ENCODE measurements around the gene PAQR4.

PAQR4 gene

GRCh38 chr16:3004781-3005284, 35.7 kb downstream of the PAQR4 start:
- peak; percentile 42 for DNase-seq
- no peak for TF ChIP-seq CTCF (IDR thresholded peaks at IDR 0.05; ENCODE audit: low read depth, low read length)
- H3K4me3 ChIP-seq (ENCODE audit: low read depth, low read length) = peak overlapping the region; percentile 47
- peak overlapping the region; percentile 12; the same call in 1 of the 2 replicates for H3K27ac ChIP-seq
- H3K36me3 ChIP-seq = no peaks in the 10 kb centered on the region; the same call in 1 of the 2 replicates
- H3K9me3 ChIP-seq (ENCODE audit: severe bottlenecking) = no peaks in the 10 kb centered on the region
- no peaks in the 10 kb centered on the region for H3K27me3 ChIP-seq (ENCODE audit: insufficient read depth, low read depth, severe bottlenecking)

DNA sequence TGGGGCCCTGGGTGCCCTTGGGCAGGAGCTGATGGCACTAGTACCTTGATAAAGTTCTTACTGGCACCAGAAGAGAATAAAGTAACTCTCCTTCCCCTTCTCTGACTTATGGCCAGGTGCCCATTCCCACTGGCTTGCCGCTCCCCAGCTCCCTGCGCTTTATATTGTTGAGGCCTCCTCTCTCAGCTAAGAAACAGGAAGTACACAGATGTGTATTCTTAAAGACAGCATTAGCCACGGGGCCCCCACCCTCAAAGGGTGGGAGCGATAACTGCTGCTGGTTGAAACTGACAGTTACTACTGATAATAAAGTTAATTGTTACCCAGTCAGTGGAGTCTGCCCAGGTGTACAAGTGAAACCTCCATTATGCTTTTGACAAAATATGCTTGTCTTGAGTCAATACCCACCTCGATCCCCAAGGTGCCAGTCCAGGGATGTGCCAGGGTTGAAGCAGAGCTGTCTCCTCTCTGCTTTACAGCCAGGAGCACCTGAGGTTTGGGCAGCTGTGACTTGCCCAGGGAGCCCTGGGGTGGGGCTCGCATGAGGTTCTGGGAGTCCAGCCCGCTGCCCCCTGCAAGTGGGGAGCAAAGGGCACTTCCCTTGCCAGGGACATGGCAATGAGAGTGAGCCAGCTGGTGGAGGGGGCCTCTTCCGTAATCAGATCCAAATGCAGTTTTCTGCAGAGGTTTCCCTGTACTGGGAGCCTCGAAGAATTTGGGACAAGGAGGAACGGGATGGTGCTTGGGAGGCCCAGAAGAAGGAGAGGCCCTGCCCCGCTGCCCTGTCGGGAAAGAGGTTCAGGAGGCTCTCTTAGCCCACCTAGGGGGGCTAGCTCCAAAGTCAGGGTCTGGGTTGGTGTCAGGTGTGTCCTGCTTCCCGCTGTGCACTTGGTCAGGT, 38.2 kb downstream of the PAQR4 start:
- H3K27ac ChIP-seq = peak overlapping the region; percentile 56
- H3K4me3 ChIP-seq (ENCODE audit: low read depth, low read length) = no peak overlapping the region

DNA sequence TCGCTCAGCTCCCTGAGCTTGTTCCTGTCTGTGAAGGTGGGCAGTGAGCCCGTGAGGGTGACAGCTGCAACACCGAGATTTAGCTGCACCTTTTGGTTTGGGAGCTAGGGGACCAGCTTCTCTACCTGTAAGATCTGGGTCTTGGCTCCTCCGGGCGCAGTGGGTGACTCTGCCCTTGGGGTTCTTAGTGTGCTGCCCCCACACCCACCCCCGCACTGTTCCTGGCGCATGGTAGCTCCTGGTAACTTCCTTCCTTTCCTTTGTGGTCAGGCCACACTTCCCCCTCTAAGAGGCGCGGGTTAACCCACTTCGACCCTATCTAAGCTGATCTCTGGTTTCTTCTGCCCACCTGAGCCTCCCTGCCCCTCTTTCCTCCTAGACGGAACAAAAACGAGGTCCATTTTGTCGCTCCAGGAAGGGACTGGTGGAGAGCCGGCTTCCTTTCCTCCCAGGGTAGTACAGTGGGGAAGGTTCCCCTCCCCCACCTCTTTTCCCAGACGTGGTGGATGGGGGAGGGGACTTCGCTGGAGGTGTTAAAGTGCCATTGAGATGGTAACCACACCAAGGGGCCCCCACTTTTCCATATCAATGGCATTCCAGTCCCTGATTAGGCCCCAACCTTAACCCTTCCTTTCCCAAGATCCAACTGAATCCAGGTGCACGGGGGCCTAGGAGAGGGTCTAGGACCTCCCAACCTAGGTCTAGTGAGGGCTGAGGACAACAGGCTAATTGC, 39.0 kb downstream of the PAQR4 start:
- Histone ChIP-seq H3K9me3 (ENCODE audit: severe bottlenecking) (no peaks in the 10 kb centered on the region), H3K27ac (peak overlapping the region; percentile 56), H3K36me3 (no peaks in the 10 kb centered on the region; the same call in 1 of the 2 replicates), H3K4me3 (ENCODE audit: low read depth, low read length) (no peak overlapping the region), H3K27me3 (ENCODE audit: insufficient read depth, low read depth, severe bottlenecking) (no peaks in the 10 kb centered on the region)
- no peak for DNase-seq
- TF ChIP-seq CTCF (IDR thresholded peaks at IDR 0.05; ENCODE audit: low read depth, low read length) = no peak

More for the DNA sequence above, 38.2 kb downstream of the PAQR4 start:
- no peaks in the 10 kb centered on the region for H3K9me3 ChIP-seq (ENCODE audit: severe bottlenecking)
- no peak for DNase-seq
- H3K27me3 ChIP-seq (ENCODE audit: insufficient read depth, low read depth, severe bottlenecking) = no peaks in the 10 kb centered on the region
- no peak for TF ChIP-seq CTCF (IDR thresholded peaks at IDR 0.05; ENCODE audit: low read depth, low read length)
- no peaks in the 10 kb centered on the region; the same call in 1 of the 2 replicates for H3K36me3 ChIP-seq

DNA sequence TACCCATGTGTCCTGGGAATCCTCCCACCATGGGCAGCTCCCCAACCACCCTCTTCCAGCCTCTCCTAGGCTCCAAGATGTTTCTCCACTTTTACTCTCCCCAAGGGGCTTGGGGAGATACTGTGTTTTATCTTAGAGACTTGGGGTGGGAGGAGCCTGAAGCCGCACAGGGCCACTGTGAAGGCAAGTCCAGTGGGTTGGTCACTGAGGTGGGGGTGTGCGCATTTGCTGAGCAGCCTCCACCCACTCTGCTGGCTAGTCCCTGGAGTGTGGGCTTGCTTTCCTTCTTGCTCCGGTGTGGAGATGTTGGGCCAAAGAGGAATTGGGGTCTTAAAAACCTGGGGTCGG, 39.5 kb downstream of the PAQR4 start:
- H3K4me3 ChIP-seq (ENCODE audit: low read depth, low read length) = no peak overlapping the region
- no peak for DNase-seq
- H3K27me3 ChIP-seq (ENCODE audit: insufficient read depth, low read depth, severe bottlenecking) = no peaks in the 10 kb centered on the region
- H3K27ac ChIP-seq = no peak overlapping the region
- H3K36me3 ChIP-seq = no peaks in the 10 kb centered on the region; the same call in 1 of the 2 replicates
- H3K9me3 ChIP-seq (ENCODE audit: severe bottlenecking) = no peaks in the 10 kb centered on the region
- no peak for TF ChIP-seq CTCF (IDR thresholded peaks at IDR 0.05; ENCODE audit: low read depth, low read length)

DNA sequence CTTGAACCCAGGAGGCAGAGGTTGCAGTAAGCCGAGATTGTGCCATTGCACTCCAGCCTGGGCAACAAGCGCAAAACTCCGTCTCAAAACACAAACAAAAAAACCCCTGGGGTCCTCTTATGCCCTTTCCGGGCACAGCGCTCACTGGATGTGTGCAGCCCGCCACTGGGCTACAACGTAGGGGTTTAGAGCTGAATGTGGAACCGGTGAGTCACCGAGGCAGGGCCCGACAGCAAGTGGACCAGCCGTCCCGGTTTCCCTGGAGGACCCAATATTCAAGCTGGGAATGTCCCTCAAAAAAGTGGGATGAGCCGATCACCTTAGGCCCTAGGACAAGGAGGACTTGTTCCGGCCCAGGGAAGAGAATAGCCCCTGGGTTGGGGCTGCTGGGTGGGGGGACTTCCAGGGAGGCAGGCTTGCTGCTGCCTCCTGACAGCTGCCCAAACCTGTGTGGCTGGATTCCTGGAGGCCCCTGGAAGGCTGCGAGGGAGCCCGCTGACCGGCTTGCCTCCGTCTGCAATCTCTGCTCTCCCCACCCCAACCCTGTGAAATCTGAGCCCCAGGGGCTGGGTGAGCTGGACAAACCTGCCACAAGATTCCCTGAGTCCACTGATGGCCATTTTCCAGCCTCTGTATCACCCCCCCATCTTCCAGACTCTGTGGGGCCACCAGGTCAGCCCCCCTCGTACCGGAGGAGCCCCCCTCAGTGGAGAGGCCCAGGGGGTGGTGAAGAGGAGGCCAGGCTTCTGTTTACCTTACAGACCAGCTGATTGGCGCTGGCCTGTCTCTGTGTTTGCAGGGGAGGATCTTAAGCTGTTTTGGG, 40.6 kb downstream of the PAQR4 start:
- TF ChIP-seq CTCF (IDR thresholded peaks at IDR 0.05; ENCODE audit: low read depth, low read length) = no peak
- Histone ChIP-seq H3K9me3 (ENCODE audit: severe bottlenecking) (no peaks in the 10 kb centered on the region), H3K27me3 (ENCODE audit: insufficient read depth, low read depth, severe bottlenecking) (no peaks in the 10 kb centered on the region), H3K36me3 (no peaks in the 10 kb centered on the region; the same call in 1 of the 2 replicates), H3K27ac (no peak overlapping the region), H3K4me3 (ENCODE audit: low read depth, low read length) (no peak overlapping the region)
- DNase-seq = no peak
